Middle frontal gyrus (tissue), 1 donor: Measurements from ENCODE around the gene THYN1.
"Not testable (repeated sequence)": the region's sequence is repeated elsewhere in the genome, so short reads cannot be mapped to it uniquely, and the experiment has no call there.

Experiments
- DNase-seq: peaks from one replicate; pipeline ENCODE4 v3.0.0-alpha.2; 2015; ENCODE audit warnings: low spot score; ENCODE audit errors: extremely low spot score

The THYN1 gene

GRCh38 chr11:134253188-134253993 lies at the start of gene THYN1, which contains the start of gene ACAD8:
TSS of gene THYN1 (minus strand) at chr11:134253352. CDS start at chr11:134252882, 470 bp downstream.
TSS of gene ACAD8 (plus strand) at chr11:134253568. CDS start at chr11:134253601, 33 bp downstream.
- DNase-seq = peak; percentile 95

DNA sequence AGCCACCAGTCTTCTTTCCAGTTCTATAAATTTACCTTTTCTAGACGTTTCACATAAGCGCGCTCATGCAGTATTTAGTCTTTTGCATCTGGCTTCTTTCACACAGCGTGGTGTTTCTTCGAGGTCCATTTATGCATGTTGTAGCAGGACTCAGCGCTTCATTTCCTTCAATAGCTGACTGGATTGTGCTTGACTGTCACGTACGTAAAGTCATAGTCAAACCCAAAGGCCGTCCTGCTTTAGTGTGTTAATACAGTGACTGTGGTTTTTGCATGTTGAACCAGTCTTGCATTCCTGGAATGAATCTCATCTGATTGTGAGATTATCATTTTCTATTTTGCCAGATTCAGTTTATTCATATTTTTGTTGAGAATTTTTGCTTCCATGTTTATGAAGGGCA lies 41.5 kb upstream of the THYN1 start:
- no peak for DNase-seq

- DNase-seq = no peak
Observed at GRCh38 chr11:134293119-134294113, 40.3 kb upstream of the THYN1 start.

GRCh38 chr11:134292661-134293060 lies 39.5 kb upstream of the THYN1 start:
- no peak for DNase-seq

DNA sequence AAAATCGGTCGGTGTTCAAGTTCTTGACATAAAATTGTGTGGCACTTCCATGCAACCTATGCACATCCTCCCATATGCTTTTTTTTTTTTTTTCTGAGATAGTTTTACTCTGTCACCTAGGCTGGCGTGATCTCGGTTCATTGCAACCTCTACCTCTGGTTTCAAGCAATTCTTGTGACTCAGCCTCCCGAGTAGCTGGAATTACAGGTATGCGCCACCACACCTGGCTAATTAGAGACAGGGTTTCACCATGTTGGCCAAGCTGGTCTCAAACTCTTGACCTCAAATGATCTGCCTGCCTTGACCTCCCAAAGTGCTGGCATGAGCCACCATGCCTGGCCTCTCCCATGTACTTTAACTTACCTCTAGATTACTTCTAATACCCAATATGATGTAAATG lies 38.0 kb upstream of the THYN1 start:
- no peak for DNase-seq

DNA sequence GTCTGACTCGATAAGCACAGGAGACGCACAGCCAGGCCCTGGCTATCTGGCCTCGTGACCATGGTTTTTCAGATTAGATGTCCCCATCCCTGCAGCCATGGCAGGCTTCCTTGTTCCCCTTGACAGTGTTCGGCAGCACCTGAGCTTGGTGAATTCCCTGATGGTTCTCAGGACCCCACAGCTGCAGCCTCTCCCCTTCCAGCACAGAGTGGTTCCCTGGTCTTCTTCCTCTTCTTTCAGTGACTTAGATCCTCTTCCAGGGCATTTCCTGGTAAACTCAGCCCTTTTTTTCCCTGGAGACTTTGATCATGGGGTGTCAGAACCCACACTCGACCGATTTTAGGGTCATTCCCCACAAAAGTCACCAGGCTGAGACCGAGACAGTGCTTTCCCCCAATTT lies 37.5 kb upstream of the THYN1 start:
- DNase-seq = no peak

GRCh38 chr11:134289789-134290188 lies 36.6 kb upstream of the THYN1 start:
- DNase-seq = no peak

- no peak for DNase-seq
Observed at GRCh38 chr11:134289167-134289566, 36.0 kb upstream of the THYN1 start.

GRCh38 chr11:134288486-134288885 lies 35.3 kb upstream of the THYN1 start:
- no peak for DNase-seq

DNA sequence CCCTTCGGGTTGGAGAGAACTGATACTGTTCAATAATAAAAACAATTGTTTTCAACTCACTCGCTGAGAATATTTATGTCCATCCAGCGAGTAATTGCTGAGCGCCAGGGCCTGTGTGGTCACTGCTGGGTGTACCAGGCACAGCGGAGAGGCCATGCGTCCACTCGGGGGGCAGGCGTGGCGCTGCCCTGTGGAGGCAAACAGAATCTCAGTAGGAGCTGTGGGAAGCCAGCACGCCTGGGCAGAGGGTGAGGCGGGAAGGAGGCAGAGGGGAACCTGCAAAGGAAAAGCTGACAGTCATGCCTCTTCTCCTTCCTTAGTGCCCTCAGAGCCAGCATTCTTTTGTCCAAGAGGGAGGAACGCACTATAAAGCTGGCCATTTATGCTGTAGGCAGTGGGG lies 34.4 kb upstream of the THYN1 start:
- no peak for DNase-seq

GRCh38 chr11:134284349-134284748 lies 31.2 kb upstream of the THYN1 start:
- DNase-seq = not testable (repeated sequence)

DNA sequence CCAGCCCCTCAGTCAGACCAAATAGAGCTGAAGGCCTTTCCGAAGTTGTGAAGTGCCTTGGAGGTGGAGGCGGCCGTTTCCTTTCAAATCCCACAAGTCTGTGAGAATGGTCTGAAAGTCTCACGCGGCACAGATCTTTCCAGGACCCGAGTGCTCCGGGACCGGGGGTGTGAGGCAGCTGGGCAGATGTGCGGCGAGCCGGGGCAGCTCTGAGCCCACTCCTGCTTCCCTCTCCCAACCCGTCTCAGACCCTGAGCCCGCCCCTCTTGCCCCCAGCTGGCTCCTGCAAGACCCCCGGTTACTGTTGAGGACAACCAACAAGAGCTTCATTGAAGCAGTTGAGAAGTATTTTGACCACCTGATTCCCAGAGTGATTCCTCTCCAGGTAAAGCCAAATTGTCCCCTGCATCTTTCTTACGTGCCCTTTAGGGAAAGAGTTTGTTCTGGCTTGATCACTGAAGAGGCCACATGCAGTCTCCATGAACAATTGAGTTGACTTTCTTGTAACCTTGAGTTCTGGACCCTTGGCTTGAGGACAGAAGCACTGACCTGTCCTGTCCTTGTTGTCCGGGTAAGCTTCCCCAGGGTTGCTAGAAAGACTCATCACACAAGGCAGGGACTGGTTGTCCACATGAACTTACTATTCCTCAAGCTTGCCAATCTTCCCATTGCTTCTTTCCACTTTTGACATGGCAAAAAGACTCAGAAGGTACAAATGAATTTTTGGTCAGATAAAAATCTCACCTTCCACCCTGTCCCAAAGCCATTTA lies 30.5 kb upstream of the THYN1 start:
- DNase-seq = no peak

DNA sequence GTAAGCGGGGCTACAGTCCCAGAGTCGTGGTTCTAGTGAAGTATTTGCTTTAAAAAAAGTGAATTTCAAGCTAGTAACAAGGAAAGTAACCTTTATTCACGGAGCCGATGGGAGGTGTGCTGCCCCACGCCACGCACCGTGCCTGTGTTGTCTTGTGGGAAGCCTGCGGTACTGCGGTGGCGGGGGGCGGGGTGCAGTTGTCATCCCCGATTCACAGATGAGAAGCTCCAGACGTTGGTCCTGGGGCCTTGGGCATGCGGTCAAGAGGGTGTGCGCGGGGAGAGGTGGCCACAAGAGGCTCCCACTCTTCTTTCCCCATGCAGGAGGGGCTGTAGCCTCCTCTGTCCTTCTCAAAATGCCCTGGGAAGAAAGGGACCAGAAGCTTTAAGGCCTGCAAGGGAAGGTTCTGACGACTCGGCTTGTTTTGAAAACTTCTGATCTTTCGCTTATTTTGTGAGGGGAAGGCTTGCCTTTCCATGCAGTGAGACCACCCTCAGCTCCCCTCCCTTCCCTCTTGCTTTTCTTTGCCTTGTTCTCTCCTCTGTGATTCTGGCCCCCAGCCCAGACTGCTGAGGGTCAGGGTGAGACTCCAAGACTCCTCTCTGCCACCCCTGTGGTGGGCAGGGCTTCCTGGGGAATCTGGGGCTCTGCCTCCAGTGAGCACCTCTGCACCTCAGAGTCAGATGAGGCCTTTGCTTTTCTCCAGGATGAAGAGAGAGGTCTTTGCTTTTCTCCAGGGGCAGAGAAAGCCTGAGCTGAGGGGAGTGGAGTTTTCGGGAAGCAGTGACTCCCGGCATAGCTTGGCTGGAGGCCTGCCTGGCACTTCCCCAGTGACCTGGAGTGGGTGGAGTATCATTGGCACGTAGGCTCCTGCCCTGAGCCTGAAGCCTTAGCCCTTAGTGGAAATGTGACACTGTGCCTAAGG lies 29.2 kb upstream of the THYN1 start:
- no peak for DNase-seq

DNA sequence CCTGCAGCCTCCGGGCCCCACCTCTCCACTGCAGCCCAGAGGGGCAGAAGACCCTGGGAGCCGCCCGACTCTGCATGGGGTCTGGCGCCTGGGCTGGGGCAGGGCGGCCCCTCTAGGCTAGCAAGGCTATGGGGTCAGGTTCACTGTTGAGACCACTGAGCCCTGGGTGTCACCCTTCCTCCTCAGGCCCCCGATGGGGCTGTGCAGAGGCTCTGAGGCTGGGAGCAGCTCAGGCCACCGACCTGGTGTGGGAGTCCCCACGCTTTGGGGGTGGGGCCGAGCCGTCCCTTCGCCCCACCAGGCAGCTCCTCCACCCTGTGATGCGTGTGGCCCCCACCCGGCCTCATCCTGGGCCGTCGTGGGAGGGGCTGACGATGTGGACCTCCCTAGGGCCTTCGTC lies 28.5 kb upstream of the THYN1 start:
- DNase-seq = not testable (repeated sequence)

GRCh38 chr11:134278356-134278755 lies 25.2 kb upstream of the THYN1 start:
- no peak for DNase-seq

DNA sequence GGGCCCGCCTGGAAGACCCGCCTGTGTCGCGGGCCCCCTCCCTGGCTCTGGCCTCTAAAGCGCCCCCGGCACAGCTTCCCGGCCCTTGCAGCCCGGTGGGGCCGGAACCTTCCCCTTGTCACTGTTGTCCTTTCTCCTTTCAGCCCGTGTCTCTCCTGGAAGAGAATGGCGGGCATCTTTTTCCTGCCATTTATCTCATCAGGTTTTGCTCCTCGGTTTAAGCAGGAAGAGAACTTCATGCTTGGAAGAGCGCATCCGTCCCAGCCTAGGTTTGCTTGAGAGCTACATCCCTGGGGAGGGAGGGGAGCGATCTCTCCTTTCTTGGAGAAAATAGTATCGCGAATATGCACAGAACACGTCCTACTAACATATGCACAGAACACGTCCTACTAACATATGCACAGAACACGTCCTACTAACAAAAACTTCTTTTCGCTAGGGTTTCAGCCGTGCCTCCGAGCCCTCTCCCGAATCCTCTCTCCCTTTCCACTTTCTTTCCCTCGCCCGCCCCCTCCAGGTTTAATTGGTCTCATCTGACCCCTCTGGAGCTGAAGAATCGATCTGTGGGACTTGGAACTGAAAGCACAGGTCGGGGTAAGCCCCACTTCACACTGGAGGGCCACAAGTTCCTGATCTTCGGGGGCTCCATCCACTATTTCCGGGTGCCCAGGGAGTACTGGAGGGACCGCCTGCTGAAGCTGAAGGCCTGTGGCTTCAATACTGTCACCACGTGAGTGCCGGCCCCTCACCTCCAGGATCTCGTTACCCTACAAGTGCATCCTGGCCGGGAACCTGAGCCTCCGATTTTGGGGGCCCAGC lies 24.2 kb upstream of the THYN1 start:
- no peak for DNase-seq

DNA sequence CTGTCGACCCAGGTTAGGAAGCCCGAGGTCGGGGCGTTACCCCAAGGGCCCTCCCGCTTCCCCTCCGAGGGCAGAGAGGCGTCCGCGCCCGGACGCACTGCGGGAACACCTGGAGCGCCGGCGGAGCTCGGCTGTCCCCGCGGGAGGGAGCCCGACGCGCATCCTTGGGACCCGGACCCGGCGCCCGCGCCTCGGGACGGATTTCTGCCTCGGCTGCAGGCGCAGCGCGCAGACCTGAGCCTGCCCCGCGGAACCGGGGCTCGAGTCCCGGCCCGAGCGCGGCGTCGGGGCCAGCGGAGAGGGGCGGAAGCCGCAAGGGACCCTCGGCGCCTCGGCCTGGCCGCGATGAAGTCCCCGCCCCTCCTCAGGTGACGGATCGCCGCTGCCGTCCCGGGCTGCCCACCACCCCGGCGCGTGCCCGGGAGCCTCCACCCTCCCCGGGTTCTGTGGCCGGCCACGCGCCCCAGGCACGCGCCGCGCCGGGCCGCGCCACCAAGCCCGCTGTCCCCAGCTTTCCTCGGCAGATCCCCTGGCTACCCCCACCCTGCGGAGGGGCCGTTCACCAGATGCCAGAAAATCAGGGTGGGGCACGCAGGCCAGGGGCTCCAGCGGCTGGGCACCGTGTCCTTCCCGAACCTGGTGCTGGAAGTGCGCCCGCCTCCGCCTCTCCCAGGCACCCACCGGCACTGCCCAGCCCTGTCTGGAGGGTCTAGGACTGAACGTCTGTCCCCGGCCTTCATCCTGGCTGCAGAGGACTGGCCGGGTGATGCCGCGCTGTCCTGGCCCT lies 23.4 kb upstream of the THYN1 start:
- no peak for DNase-seq

DNA sequence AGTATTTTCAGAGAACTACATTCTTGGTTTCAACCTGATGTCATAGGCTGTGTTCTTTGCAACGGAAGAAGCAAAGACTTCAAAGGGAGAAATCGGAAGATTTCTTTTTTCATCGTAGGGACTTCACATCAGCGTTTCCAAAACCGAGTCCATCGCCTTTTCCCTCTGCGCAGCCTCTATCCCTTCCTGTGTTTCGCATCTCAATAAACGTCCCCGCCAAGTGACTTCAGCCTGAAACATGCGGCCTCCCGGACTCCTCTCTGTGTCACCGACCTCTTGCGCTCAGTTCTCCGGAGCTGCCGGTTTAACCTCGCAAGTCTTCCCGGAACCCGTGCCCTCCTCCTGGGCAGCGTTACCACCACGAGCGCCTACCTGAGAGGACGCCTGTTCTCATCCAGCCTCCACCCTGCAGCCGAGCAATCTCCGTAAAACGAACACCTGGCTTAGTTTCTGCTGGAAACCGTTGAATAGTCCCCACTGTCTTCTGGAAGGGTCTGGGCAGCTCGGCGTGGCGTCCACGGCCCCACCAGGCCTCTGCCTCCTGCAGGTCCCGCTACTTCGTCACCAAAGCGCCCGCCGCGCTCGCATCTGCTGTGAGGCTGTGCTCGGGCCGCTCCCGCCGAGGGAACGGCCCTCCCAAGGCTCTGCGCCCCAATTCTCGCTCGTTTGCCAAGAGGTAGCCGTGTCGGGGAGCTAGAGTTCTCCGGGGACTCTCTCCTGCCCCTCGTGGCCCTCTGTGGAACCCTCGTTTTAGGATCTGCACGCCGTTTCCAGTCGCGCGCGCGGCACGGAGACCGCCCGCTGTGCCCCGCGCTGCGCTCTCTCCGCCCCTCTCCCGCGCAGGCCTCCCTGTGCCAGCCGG lies 22.6 kb upstream of the THYN1 start, which contains the start of gene GLB1L3:
Gene GLB1L3, plus strand, starts transcription at position 846 of the 862 bp plus-strand sequence. CDS start 362 bp downstream, outside the sequence.
- DNase-seq = peak; percentile 67
